ENCODE measurements around the gene DDX24.
A peak's percentile ranks its signal among the peaks of the same experiment; 100 is the strongest.
"Not testable (repeated sequence)": the region's sequence is repeated elsewhere in the genome, so short reads cannot be mapped to it uniquely, and the experiment has no call there.

DDX24 gene

DNA sequence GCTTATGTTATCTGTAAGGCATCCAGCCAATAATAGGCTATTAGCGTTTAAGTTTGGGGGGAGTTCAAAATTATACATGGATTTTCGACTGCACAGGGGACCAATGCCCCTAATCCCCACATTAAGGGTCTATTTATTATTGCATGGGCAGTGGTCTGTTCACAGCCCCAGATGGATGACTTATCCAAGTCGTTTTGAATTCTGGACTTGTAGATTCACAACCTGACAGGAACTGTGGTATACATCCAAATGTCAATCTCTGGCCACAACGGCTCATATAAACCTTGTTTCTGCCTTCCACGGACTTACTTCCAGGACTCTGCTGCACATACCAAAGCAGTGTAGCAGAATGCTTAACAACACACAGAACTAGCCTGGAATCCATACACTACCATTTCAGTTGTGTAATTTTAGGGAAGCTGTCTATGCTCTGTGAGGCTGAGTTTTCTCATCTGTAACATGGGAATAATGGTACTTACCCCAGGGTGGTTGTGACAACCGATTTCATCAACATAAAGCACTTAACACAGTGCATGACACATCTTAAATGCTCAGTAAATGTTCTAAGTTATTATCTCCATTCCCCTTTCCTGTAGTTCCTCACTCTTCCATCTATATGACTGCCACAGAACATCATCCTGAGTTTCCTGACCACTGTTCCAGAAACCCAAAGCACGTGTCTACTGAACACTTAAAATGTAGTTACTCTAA, 3.7 kb downstream of the DDX24 start:
- no peak for DNase-seq (ENCODE audit: low read depth, low spot score)
- TF ChIP-seq, protein P1, sequence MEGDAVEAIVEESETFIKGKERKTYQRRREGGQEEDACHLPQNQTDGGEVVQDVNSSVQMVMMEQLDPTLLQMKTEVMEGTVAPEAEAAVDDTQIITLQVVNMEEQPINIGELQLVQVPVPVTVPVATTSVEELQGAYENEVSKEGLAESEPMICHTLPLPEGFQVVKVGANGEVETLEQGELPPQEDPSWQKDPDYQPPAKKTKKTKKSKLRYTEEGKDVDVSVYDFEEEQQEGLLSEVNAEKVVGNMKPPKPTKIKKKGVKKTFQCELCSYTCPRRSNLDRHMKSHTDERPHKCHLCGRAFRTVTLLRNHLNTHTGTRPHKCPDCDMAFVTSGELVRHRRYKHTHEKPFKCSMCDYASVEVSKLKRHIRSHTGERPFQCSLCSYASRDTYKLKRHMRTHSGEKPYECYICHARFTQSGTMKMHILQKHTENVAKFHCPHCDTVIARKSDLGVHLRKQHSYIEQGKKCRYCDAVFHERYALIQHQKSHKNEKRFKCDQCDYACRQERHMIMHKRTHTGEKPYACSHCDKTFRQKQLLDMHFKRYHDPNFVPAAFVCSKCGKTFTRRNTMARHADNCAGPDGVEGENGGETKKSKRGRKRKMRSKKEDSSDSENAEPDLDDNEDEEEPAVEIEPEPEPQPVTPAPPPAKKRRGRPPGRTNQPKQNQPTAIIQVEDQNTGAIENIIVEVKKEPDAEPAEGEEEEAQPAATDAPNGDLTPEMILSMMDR (IDR thresholded peaks at IDR 0.05; ENCODE audit: low read depth, low read length) = no peak
- no peak overlapping the region for H3K4me3 ChIP-seq (ENCODE audit: low read depth, low read length)
- in situ Hi-C loops (cut with HindIII; ENCODE audit: low sequenced_read_pairs) = no loop called here

DNA sequence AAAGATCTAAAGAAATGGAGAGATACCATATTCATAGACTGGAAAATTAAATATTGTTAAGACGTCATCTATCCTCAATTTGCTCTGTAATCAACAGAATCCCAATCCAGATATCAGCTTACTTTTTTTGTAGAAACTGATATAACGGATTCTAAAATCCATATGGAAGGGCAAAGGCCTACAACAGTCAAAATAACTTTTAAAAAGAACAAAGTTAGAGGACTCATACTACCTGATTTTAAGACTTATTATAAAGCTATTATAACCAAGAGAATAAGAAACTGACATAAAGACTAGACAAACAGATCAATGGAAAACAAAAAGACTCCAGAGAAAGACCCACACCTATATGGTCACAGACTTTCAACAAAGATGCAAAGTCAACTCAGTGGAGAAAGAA, 6.0 kb downstream of the DDX24 start:
- DNase-seq (ENCODE audit: low read depth, low spot score) = no peak
- TF ChIP-seq, protein P1 (IDR thresholded peaks at IDR 0.05; ENCODE audit: low read depth, low read length) = no peak
- in situ Hi-C loops (cut with HindIII; ENCODE audit: low sequenced_read_pairs) = no loop called here
- no peak overlapping the region for H3K4me3 ChIP-seq (ENCODE audit: low read depth, low read length)

DNA sequence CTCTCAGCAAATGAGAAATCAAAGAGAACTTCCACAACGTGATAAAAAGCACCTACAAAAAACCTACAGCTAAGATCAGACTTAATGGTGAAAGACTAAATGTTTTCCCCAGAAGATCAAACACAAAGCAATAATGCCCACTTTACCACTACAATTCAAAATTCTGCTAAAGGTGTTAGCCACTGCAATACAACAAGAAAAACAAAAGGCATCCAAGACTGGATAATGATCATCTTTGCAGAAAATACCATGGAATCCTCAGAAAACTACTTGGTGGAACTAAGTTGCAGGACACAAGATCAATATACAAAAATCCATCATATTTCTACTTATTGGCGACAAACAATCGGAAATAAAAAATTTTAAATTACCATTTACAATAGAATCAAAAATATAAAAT, 6.5 kb downstream of the DDX24 start:
- H3K4me3 ChIP-seq (ENCODE audit: low read depth, low read length) = no peak overlapping the region
- TF ChIP-seq, protein P1 (IDR thresholded peaks at IDR 0.05; ENCODE audit: low read depth, low read length) = no peak
- in situ Hi-C loops (cut with HindIII; ENCODE audit: low sequenced_read_pairs) = no loop called here
- DNase-seq (ENCODE audit: low read depth, low spot score) = no peak

DNA sequence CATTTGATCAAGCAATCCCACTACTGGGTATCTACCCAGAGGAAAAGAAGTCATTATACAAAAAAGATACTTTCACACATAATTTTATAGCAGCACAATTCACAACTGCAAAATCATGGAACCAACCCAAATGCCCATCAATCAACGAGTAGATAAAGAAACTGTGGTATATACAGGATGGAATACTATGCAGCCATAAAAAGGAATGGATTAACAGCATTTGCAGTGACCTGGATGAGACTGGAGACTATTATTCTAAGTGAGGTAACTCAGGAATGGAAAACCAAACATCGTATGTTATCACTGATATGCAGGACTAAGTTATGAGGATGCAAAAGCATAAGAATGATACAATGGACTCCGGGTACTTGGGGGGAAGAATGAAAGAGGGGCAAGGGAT, 8.9 kb downstream of the DDX24 start:
- H3K4me3 ChIP-seq (ENCODE audit: low read depth, low read length); DNase-seq (ENCODE audit: low read depth, low spot score); in situ Hi-C loops (cut with HindIII; ENCODE audit: low sequenced_read_pairs): not testable (repeated sequence)

DNA sequence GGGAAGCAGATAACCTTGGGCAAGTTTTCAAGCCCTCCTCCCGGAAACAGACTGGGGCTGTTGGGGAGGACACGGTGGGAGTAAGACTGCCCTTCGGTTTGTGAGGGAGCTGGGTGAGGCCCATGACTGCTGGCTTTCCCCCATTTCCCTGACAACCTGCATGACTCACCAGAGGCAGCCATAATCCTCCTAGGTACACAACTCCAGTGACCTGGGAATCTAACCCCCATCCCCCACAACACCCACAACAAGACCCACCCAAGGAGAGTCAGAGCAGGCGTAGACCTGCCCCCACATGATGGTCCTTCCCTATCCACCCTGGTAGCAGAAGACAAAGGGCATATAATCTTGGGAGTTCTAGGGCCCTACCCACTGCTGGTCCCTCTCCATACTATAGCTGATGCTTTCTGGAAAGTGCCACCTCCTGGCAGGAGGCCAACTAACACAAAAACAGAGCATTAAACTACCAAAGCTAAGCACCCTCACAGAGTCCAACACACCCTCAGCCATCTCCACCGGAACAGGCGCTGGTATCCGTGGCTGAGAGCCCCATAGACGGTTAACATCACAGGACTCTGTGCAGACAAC, 14.8 kb downstream of the DDX24 start:
- in situ Hi-C loops (cut with HindIII; ENCODE audit: low sequenced_read_pairs) = no loop called here
- no peak overlapping the region for H3K4me3 ChIP-seq (ENCODE audit: low read depth, low read length)
- DNase-seq (ENCODE audit: low read depth, low spot score) = no peak
- TF ChIP-seq, protein P1 (IDR thresholded peaks at IDR 0.05; ENCODE audit: low read depth, low read length) = no peak

DNA sequence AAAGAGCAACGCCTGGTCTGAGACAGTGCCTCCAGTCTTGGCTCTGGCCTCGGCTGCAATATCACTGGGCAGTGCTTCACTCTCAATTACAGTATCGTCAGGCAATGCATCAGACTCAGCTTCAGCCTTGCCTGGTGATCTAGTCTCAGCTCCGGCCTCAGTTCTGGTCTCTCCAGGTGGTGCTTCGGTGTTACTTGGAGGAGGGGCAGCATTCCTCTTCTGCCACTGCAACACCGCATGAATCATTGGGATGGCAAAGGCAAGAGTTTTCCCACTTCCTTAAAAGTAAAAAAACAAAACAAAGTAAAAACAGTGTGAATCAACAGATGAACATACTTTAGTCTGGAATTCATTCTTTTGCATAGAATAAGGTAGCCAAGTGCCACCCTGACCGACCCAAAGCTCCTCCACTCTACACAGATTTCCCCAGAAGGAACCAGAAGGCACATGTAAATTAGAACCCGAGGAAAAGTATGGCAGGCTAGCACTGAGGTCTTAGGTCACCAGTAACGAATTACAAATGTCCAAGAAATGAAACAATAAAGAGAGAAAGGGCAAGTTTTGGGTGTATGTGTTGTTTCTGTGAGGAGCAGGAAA, 18.6 kb downstream of the DDX24 start:
- DNase-seq (ENCODE audit: low read depth, low spot score) = peak; percentile 51
- no peak overlapping the region for H3K4me3 ChIP-seq (ENCODE audit: low read depth, low read length)
- TF ChIP-seq, protein P1 (IDR thresholded peaks at IDR 0.05; ENCODE audit: low read depth, low read length) = no peak
- in situ Hi-C loops (cut with HindIII; ENCODE audit: low sequenced_read_pairs) = no loop called here

DNA sequence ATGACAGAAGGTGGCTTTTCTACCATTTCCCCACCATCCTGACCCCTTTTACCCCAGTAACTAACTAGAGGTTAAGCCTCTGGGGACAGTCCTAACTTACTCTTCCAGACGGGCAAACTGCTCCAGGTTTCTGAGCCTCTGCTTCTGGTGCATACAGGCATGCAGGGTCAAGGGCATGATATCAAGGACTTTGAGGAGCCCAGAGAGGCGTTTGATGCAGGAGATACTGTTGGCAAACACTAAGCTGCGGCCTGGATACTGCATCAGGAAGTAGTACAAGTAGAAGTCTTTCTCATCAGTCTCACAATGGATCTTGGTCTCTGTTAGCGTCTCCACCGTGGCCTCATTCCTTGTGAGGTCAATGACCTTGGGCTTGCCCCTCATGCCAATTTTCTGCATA, 21.0 kb downstream of the DDX24 start:
- DNase-seq (ENCODE audit: low read depth, low spot score) = no peak
- in situ Hi-C loops (cut with HindIII; ENCODE audit: low sequenced_read_pairs) = no loop called here
- no peak overlapping the region for H3K4me3 ChIP-seq (ENCODE audit: low read depth, low read length)
- TF ChIP-seq, protein P1 (IDR thresholded peaks at IDR 0.05; ENCODE audit: low read depth, low read length) = no peak
